Retinal pigment epithelial cell (primary cell): ENCODE data around the gene MGMT.

Experiments used
- DNase-seq: peaks from one replicate; pipeline ENCODE4 v3.0.0-alpha.2; 2010; ENCODE audit warnings: low read depth
- H3K4me3 ChIP-seq: 2 replicates; pipeline ENCODE4 v1.5.1; 2011; ENCODE audit warnings: mild to moderate bottlenecking, low read length, control low read depth, moderate library complexity
- TF ChIP-seq, protein P1 (sequence below): conservative IDR thresholded peaks from 2 replicates; pipeline ENCODE4 v1.5.1; 2011; ENCODE audit warnings: low read depth, low read length, control low read depth, inconsistent platforms

The MGMT gene

GRCh38 chr10:129449893-129450292 lies 17.1 kb upstream of the MGMT start:
- TF ChIP-seq, protein P1, sequence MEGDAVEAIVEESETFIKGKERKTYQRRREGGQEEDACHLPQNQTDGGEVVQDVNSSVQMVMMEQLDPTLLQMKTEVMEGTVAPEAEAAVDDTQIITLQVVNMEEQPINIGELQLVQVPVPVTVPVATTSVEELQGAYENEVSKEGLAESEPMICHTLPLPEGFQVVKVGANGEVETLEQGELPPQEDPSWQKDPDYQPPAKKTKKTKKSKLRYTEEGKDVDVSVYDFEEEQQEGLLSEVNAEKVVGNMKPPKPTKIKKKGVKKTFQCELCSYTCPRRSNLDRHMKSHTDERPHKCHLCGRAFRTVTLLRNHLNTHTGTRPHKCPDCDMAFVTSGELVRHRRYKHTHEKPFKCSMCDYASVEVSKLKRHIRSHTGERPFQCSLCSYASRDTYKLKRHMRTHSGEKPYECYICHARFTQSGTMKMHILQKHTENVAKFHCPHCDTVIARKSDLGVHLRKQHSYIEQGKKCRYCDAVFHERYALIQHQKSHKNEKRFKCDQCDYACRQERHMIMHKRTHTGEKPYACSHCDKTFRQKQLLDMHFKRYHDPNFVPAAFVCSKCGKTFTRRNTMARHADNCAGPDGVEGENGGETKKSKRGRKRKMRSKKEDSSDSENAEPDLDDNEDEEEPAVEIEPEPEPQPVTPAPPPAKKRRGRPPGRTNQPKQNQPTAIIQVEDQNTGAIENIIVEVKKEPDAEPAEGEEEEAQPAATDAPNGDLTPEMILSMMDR, result no peak
- DNase-seq, result no peak
- H3K4me3 ChIP-seq, result no peak overlapping the region

GRCh38 chr10:129450391-129450790 lies 16.6 kb upstream of the MGMT start:
- TF ChIP-seq, protein P1, result no peak
- DNase-seq, result no peak

GRCh38 chr10:129455625-129456024 lies 11.4 kb upstream of the MGMT start:
- no peak overlapping the region for H3K4me3 ChIP-seq
- TF ChIP-seq, protein P1, result no peak
- no peak for DNase-seq

More at GRCh38 chr10:129450391-129450790, 16.6 kb upstream of the MGMT start:
- H3K4me3 ChIP-seq, result no peak overlapping the region

GRCh38 chr10:129459762-129460539 lies 7.1 kb upstream of the MGMT start:
- TF ChIP-seq, protein P1, result no peak
- DNase-seq, result no peak
- H3K4me3 ChIP-seq, result no peak overlapping the region

GRCh38 chr10:129462257-129462795 lies 4.7 kb upstream of the MGMT start:
- no peak overlapping the region for H3K4me3 ChIP-seq
- DNase-seq, result no peak
- TF ChIP-seq, protein P1, result no peak

- H3K4me3 ChIP-seq, result no peak overlapping the region
- TF ChIP-seq, protein P1, result no peak
- no peak for DNase-seq
Measured at GRCh38 chr10:129464251-129464650, 2.8 kb upstream of the MGMT start.
